Middle frontal gyrus (tissue), 1 donor: ENCODE data around the gene DIS3L2.
"Not testable (repeated sequence)": the region's sequence is repeated elsewhere in the genome, so short reads cannot be mapped to it uniquely, and the experiment has no call there.

Source experiments
- DNase-seq: peaks from one replicate; pipeline ENCODE4 v3.0.0-alpha.2; 2015; ENCODE audit warnings: low spot score; ENCODE audit errors: extremely low spot score

DIS3L2 gene

GRCh38 chr2:231928901-231929725 lies 32.4 kb upstream of the DIS3L2 start:
- DNase-seq: no peak

- no peak for DNase-seq
Observed at GRCh38 chr2:231929961-231930592, 31.4 kb upstream of the DIS3L2 start.

GRCh38 chr2:231930593-231931281 lies 30.8 kb upstream of the DIS3L2 start:
- no peak for DNase-seq

GRCh38 chr2:231931481-231931915 lies 30.0 kb upstream of the DIS3L2 start:
- DNase-seq: no peak

GRCh38 chr2:231932711-231932970 lies 28.9 kb upstream of the DIS3L2 start:
- no peak for DNase-seq

- no peak for DNase-seq
Observed at GRCh38 chr2:231932985-231933915, 28.3 kb upstream of the DIS3L2 start.

GRCh38 chr2:231933916-231934401 lies 27.6 kb upstream of the DIS3L2 start:
- no peak for DNase-seq

- no peak for DNase-seq
Observed at GRCh38 chr2:231934441-231935206, 26.9 kb upstream of the DIS3L2 start.

- no peak for DNase-seq
Observed at GRCh38 chr2:231935207-231935524, 26.3 kb upstream of the DIS3L2 start.

GRCh38 chr2:231935815-231936214 lies 25.7 kb upstream of the DIS3L2 start:
- DNase-seq: no peak

- no peak for DNase-seq
Observed at GRCh38 chr2:231936491-231936890, 25.0 kb upstream of the DIS3L2 start.

- no peak for DNase-seq
Observed at GRCh38 chr2:231937057-231937456, 24.5 kb upstream of the DIS3L2 start.

- DNase-seq: no peak
Observed at GRCh38 chr2:231939022-231939421, 22.5 kb upstream of the DIS3L2 start.

- DNase-seq: no peak
Observed at GRCh38 chr2:231940795-231941194, 20.7 kb upstream of the DIS3L2 start.

- DNase-seq: no peak
Observed at GRCh38 chr2:231941673-231942072, 19.8 kb upstream of the DIS3L2 start.

GRCh38 chr2:231942180-231942579 lies 19.3 kb upstream of the DIS3L2 start:
- DNase-seq: no peak

- no peak for DNase-seq
Observed at GRCh38 chr2:231946241-231946814, 15.2 kb upstream of the DIS3L2 start.

- not testable (repeated sequence) for DNase-seq
Observed at GRCh38 chr2:231947112-231947511, 14.4 kb upstream of the DIS3L2 start.

GRCh38 chr2:231947694-231948093 lies 13.8 kb upstream of the DIS3L2 start:
- DNase-seq: no peak

GRCh38 chr2:231951452-231952035 lies 10.0 kb upstream of the DIS3L2 start:
- DNase-seq: no peak
